Amniotic stem cell (primary cell): ENCODE data around the gene BRAP.
"Not testable (repeated sequence)": the region's sequence is repeated elsewhere in the genome, so short reads cannot be mapped to it uniquely, and the experiment has no call there.

Source experiments
- DNase-seq: peaks from one replicate; lab custom pipeline; 2025; lab: John Stamatoyannopoulos, UW

The BRAP gene

GRCh38 chr12:111616177-111616623 is 69.6 kb downstream of the BRAP start:
- DNase-seq: no peak

GRCh38 chr12:111607239-111607638 is 78.5 kb downstream of the BRAP start:
- no peak for DNase-seq

GRCh38 chr12:111606767-111607230 is 79.0 kb downstream of the BRAP start:
- DNase-seq: no peak

GRCh38 chr12:111605911-111606766 is 79.6 kb downstream of the BRAP start:
- no peak for DNase-seq

DNA sequence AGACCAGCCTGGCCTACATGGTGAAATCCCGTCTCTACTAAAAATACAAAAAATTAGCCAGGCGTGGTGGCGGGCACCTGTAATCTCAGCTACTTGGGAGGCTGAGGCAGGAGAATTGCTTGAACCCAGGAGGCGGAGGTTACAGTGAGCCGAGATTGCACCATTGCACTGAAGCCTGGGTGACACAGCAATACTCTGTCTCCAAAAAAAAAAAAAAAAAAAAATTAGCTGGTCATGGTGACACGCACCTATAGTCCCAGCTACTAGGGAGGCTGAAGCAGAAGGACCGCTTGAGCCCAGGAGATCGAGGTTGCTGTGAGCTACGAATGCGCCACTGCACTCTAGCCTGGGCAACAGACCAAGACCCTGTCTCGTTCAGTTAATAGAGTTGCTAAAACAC is 82.9 kb downstream of the BRAP start:
- not testable (repeated sequence) for DNase-seq

DNA sequence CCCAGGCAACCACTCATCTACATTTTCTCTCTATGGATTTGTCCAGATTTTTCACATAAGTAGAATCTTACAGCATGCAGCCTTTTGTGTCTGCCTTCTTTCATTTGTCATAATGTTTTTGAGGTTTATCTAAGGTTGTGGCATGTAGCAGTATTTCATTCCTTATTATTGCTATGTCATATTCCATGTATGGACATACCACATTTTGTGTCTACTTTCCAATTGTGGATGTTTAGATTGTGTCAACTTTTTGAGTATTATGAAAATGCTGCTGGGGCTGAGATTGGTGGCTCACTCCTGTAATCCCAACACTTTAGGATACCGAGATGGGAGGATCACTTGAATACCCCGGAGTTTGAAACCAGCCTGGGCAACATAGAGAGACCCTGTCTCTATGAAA is 83.4 kb downstream of the BRAP start:
- no peak for DNase-seq

DNA sequence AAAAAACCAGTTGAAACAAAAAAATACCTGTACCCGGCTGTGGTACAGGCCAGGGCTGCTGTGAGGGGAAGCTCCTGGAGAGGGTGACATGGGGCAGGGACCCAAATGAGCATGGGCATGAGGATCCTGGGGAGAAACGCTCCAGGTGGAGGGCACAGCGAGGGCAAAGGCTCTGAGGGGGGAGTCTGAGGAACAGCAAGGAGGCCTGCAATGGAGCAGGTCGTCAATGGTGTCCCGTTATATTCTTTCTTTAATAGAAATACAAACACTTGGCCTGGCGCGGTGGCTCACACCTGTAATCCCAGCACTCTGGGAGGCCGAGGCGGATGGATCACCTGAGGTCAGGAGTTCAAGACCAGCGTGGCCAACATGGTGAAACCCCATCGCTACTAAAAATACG is 84.8 kb downstream of the BRAP start:
- DNase-seq: not testable (repeated sequence)

GRCh38 chr12:111600205-111600642 is 85.5 kb downstream of the BRAP start:
- DNase-seq: no peak

DNA sequence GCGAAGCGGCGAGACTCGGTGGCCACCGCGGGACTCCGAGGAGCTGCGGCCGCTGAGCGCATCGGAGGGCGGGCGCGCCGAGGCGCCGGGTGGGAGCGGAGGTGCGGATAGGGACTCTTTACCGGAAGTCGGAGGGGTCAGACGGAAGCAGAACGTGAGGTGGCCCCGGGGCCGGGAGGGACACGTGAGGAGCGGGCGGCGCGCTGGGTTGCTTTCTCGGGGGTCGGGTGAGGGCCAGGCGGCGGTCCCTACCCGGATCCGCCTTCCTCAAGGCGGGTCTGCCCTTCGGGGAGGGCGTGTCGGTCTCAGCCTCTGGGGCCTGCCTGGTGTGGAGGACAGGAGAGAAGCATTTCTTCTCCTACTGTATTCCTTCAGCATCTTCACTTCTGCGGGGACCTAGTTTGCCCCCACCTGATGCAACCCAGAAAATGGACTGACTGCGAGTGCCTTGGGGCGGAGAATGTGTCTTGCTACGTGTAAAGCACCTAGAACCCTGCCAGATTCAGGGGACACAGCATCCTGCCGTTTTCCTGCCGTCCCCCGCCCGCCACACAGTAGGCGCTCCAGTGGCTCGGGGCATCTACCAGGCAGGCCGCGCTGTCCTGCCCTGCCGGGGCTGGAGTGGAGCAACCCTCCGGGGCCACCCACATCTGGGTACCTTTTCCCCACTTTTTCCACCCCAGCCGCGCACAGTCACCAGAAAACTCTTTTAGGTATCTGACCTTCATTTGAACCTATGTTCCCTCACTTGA is 86.1 kb downstream of the BRAP start:
- peak; percentile 73 for DNase-seq

DNA sequence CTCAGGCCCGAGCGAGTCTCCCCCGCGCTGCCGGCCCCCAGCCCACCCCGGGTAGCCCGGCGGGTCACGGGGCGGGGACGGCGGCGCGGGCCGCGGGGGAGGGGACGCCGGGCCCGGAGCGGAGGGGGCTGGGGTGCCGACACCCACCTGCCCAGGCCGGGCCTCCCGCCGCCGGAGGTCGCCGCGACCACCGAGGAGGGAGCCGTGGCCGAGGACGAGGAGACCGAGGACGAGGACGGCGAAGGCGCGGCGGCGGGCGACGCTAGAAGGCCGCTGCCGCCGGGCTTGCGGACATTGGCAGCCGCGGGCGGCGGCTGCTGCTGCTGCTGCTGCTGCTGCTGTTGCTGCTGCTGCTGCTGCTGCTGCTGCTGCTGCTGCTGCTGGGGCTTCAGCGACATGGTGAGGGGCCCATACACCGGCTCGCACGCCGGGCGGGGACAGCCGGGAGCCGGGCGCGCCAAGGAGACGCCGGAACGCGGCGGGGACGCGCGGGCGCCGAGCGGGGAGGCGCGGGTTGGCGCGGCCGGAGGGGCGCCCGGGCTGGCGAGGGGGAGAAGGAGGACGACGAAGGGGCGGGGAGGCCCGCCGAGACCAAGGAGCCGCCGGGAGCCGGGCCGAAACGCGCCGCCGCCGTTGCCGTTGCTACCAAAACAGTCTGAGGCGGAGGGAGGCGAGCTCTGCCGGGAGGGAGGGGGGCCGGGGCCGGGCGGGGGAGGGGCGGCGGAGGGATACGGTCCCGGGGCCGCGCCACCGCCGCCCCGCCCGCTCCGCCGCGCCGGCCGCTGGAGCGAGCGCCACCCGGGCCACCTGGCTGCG is 86.9 kb downstream of the BRAP start, which contains the start of gene ATXN2:
ATXN2 (minus strand) TSS at position 679 of the 816 bp plus-strand sequence; CDS start at position 398, 281 bp downstream.
- DNase-seq: no peak

DNA sequence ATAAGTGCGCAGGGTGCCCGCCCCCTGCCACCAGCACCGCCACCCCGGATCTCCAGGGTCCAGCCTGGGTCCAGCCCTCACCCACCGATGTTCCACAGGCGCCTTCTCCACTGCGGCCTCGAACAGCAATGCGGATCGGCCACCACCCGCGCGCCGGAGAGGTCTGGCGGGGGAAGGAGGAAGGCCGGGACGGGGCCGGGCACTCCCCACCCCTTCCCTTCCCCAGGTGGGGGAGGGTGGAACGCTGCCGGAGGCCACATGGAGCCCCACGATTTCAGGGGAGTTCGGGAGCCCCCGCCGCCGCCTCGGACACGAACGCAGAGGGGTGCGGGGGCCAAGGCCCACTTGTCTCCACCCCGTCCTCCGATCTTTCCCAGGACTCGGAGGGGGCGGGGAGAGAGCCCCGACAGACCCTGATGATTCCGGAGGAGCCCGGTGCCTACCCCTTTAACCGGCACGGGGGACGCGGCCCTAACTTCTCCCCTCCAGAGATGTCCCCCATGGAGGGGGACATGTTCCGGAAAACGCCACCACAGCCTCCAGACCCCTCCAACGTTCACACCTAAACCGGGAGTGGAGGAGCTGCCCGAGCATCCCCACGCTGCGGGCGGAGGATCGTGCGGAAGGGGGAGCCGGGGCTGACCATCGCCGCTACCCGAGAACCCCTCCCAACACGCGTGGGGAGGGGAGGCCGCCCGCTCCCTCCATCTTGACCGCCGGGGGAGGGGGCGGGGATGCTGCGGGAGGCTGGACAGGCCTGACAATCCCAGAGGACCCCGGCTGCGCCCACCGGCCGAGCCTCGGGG is 87.7 kb downstream of the BRAP start:
- DNase-seq: no peak

DNA sequence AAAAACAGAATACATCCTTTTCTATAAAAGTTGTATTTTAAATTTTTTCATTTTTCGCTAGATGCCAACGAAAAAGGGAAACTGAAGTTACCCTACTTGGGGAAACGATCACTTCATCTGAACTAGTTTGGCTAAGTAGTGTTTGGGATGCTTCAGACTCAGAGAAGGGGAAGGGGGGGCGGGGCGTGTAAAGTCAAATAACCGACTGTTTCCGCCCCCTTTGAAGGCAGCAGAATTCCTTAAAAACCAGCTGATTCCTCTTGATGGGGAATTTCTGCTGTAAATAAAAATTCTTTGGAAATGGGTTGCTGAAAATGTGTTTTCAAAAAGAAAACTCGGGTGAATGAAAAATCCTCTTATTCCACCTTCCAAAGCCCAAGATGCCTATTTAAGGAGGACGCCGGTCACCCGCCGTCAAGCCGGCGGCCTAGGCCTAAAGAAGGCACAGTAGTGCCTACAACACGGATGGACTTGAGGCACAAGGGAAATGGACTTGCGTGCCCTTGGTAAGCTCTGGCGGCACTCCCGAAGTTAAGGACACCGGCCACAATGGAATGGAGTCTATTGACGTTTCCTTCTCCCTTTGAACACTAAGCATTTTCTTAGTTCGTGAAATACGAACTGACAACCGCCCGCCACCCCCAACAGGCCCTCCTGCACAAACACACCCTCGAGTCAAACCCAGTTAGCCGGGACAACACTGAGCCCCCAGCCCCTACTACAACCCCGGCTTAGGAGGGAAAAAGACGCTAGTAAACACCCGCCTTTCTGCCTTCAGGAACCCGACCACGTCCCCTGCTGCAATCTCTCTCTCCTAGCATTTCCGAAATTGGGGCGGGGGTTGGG is 88.5 kb downstream of the BRAP start:
- no peak for DNase-seq

DNA sequence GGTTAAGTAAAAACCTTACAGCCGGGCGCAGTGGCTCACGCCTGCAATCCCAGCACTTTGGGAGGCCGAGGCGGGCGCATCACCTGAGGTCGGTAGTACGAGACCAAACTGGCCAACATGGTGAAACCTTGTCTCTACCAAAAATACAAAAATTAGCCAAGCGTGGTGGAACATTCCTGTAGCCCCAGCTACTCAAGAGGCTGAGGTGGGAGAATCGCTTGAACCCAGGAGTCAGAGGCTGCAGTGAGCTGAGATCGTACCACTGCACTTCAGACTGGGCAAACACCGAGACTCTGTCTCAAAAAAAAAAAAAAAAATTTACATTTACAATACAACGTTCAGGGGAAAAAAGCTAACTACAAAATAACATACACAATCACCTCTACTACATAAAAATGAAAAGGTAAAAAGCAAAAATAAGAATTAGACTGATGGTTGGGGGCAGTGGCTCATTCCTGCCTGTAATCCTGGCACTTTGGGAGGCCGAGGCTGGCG is 90.4 kb downstream of the BRAP start:
- not testable (repeated sequence) for DNase-seq
